GM18870 (cell line): ENCODE measurements around the gene POLK.
"Not testable (repeated sequence)": the region's sequence is repeated elsewhere in the genome, so short reads cannot be mapped to it uniquely, and the experiment has no call there.

Source experiments
- ATAC-seq: cut with Tn5 transposase; IDR thresholded peaks from one replicate; pipeline ENCODE4 v1.9.1; 2021; ENCODE audit warnings: moderate library complexity; ENCODE audit not compliant: unreplicated experiment

POLK gene

DNA sequence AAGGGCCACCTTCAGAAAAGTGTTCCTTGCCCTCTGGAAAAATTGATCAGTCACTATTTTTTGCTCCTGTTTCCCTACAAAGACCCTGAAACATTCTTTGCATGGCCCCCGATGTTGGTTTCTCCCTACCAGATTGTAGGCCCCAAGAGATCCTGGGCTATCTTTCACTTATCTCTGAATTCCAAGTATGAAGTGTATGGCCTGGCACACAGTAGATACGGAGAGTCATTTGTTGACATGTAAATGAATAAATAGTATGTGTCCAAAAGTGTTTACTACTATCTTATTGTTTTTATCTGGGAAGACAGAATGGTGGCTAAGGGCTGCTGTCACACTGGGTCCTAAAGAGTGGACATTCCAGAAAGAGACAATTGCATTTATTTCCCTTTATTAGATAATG, 92.1 kb downstream of the POLK start:
- no peak for ATAC-seq

DNA sequence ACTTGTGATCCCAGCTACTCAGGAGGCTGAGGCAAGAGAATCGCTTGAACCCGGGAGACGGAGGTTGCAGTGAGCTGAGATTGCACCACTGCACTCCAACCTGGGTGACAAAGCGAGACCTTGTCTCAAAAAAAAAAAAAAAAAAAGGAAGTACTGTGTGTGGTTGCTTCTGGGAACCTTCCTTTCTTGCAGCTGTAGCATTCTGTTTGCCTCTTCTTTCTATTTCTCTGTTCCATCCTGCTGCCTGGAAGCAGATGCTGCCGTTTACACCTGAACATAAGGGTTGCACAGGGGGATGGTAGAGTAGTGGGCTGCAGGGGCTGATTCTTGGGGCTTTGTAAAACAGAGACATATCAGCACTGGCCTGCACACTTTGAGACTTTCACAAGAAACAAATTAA, 95.7 kb downstream of the POLK start:
- not testable (repeated sequence) for ATAC-seq

GRCh38 chr5:75608870-75609269, 97.2 kb downstream of the POLK start:
- ATAC-seq = no peak

GRCh38 chr5:75610201-75610600, 98.5 kb downstream of the POLK start:
- ATAC-seq = no peak

DNA sequence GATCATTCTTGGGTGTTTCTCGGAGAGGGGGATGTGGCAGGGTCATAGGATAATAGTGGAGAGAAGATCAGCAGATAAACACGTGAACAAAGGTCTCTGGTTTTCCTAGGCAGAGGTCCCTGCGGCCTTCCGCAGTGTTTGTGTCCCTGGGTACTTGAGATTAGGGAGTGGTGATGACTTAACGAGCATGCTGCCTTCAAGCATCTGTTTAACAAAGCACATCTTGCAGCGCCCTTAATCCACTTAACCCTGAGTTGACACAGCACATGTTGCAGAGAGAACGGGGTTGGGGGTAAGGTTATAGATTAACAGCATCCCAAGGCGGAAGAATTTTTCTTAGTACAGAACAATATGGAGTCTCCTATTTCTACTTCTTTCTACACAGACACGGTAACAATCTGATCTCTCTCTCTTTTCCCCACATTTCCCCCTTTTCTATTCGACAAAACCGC, 99.2 kb downstream of the POLK start:
- ATAC-seq = not testable (repeated sequence)

DNA sequence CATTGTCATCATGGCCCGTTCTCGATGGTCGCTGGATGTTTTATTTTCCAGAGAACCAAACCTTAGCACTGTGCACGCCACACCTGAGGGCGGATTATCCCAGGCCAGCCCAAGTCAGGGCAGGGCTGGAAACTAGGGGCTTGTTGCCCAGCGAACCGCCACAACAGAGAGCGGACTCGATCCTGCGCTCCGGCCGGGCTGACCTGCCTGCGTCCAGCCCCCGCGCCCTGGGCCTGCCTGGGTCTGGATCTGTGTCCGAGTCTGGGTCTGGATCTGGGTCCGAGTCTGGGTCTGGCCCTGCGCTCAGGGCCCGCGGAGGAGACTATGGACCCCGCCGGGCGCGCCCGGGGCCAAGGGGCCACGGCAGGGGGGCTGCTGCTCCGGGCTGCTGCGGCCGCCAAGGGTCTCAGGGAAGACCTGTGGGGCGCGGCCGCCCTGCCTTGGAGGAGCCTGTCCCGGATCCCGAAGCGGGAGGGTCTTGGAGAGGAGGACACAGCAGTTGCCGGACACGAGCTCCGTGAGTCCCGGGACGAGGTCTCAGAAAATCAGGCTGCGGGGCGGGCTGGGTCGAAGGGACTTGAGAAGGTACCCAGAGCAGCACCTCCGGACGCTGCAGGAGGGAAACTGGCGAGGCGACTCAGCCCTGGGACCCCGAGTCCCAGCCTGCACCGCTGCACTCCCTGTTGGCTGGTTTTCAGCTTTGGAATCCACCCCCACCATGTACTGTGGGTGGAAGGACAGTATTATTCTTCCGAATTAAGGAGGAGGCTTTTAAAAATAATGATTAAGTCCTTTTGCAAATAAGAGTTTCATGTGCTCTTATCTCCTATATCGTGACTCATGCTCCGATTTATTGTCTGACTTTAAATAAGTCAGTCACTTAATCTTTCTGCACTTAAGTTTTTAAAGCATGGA, 99.9 kb downstream of the POLK start, which contains the start of gene ANKDD1B:
Gene ANKDD1B, plus strand, starts transcription at position 143 of the 915 bp plus-strand sequence. Its CDS starts 182 bp downstream, at position 325.
- ATAC-seq = no peak

DNA sequence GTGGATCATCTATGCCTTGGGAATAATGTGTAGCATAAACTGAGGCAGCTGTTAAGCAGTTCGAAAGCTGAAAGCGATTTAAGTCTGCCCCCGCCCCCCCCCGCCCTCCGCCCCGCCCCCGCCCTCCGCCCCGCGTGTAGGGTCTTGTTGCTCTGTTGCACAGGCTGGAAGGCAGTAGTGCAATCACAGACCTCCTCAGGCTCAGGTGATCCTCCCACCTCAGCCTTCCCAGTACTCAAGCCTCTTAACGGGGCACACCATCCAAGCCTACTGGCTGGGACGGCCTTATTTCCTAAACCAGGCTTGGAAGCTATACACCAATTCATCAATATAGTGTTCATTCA, 100.5 kb downstream of the POLK start:
- ATAC-seq = no peak

DNA sequence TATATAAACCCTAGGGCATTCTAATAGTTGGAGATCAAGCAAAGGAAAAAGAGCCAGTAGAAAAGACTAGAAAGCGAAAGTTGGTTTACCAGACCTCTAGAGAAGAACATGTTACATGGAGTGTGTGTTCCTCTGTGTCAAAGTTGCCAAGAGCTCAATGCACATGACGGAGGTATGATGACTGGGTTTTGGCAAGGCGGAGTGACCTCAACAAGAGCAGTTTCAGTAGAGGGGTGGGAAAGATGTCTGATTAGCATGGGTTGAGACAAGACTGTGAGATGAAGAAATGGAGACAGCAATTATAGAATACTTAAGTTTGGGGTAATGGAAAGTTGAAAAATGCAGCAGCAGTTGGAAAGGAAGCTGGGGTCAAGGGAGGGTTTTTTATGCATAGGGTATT, 101.2 kb downstream of the POLK start:
- no peak for ATAC-seq

- ATAC-seq = no peak
Measured at GRCh38 chr5:75614176-75614575, 102.5 kb downstream of the POLK start.

DNA sequence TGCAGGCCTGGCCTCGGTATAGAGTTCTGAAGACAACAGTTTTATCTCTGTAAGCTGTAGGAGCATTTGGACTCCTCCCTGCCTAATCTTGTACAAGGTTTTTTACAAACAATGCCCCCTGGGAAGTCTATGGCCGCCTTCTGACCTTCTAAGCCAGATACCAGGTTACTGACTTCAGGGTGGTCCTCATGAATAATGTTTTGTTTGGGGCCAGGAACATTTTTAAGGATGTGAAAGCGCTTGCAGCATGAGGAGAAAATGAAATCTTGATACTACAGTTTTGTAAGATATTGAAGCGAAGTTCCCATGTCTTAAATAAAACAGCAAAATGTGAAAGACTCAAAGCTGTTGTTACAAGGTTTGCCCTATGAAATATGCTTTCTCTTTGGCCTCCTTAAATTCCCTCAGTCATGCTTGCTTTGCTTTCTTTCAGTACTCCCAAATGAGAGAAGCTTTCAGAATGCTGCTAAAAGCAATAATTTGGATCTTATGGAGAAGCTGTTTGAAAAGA, 104.7 kb downstream of the POLK start:
- ATAC-seq = no peak

DNA sequence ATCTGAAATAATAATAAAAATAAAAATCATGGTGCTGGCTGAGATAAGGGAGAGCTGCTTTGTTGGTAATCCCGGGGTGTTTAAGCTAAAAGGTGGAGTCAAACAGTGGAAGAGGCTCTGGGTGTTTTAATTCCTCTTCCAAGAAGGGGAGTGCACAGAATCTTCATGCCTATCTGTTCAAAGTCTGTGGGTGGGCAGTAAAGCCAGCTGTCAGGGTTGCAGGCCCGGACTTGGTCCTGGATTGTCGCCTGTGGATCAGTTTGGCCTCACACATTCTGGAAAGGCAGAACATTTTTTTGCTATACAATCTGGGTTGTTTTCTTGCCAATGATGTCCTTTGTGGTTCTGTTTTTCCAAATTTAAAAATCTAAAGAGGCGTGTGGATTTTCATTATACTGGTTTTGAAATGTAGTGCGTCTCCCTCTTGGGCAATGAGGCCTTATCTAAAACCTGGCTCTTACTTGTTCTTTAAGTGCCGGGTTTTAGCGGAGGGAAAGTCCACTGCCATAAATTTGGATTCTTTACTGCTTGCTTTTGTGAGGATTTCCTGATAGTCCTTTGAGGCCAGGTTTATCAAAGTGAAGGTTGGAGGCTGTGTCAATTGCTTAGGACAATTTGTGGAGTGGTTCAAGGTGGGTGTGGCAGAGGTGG, 105.4 kb downstream of the POLK start:
- ATAC-seq = no peak

- no peak for ATAC-seq
Measured at GRCh38 chr5:75617736-75618352, 106.2 kb downstream of the POLK start.

DNA sequence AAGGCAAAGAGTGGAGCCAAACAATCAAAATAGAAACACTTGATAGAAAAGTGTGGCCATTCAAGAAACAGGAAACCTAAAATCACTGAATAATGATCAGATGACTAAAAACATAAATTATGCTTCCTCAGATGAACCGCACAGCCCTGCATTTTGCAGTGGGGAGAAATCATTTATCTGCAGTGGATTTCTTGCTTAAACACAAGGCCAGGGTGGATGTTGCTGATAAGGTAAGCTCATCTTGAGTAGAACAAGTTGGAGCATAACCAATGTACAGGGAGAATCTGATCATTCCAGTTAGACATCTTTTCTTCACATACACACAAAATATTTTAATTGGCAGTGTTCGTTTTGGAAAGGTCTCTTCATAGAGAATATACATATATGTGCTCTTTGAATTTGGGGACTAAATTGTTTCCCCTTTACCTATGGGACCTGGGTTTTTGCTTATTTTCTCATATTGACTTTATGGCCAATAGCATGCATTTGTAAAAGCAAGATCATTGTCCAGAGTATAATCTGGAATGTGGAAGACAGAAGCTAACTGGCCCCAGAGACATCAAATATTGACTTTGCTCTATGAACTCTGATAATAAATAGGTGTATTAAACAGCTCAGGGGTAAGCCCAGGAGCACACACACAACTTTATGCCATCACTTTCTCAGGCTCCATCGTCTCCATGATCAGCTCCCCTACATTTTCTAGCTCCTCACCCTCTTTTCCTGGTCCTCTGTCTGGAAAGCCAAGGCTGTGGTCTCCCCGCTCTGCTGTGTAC, 108.7 kb downstream of the POLK start:
- no peak for ATAC-seq

DNA sequence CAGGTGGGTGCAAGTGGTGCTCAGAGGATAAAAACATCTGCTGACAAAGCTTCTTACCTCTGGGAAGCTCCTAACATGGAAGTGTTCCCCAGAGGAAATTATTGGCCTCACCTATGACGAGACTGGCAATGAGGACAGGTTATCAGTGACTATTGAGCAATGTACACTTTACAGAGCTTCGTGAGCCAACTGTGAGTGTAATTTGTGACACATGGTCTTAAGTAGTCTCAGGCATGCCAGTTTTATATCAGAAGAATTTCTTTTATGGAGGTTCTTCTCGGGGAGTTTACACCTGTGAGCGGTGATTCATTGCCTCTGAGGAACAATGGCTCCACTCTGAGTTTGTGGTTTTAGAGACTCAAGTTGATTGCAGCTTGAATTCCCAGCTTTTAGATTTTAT, 110.9 kb downstream of the POLK start:
- ATAC-seq = no peak

GRCh38 chr5:75623846-75624245, 112.2 kb downstream of the POLK start:
- no peak for ATAC-seq

- no peak for ATAC-seq
Measured at GRCh38 chr5:75626959-75627358, 115.3 kb downstream of the POLK start.

DNA sequence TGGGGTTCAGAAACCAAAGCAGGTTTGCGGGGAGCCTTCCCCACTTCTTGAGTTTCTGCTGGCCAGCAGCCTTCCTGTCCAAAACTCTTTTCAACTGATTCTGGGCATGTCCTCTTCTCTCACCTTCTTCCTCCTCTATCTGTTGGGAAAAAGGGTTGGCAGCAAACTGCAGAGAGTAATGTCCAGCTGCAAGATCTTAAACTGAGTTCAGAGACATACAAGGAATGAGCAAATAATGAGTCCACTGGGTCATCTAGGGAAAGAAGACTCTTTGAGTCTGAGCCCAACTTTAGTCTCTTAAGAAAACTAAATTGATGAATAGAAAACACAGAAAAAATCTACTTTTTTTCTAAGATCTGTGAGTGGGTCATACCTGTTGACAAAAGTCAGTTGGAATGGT, 116.1 kb downstream of the POLK start:
- no peak for ATAC-seq

GRCh38 chr5:75630875-75631274, 119.2 kb downstream of the POLK start:
- no peak for ATAC-seq

- no peak for ATAC-seq
Measured at GRCh38 chr5:75632321-75632720, 120.6 kb downstream of the POLK start.

DNA sequence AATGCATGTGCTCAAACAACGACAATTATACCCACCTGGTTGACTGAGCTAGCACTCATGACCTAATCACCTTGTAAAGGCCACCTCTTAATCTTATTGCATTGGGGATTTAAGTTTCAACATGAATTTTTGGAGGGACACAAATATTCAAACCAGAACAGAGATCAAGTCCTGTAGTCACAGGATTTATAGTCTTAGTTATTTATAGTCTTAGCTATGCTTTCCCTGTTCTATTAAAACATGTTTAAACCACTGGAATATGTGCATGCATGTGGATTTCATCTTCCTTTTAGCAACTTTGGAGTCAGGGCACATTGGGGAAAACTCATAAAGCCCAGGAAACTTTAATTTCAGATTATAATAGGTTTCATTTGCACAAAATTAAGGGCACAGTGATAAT, 126.3 kb downstream of the POLK start:
- ATAC-seq = no peak
